ENCODE measurements around the gene ATP8A2.

ATP8A2 gene

DNA sequence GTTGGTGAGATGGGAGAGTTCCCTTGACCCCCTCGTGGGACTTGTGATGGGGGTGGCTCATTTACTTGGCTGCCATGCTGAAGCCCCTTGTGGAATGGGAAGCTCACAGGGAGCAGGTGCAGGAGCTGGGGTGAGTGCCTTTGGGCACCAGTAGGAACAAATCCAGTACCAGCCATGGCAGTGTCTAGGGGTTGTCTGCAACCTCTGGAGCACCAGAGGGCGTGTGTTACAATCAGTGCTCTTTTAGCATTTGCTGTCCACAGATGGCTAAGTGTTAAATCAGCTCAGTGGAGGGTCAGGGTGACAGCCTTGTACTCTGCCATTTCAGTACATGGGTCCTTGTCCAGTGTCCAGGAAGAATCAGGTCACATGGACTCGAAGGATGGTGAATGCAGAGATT lies 75.6 kb downstream of the ATP8A2 start:
- TF ChIP-seq, protein P1, sequence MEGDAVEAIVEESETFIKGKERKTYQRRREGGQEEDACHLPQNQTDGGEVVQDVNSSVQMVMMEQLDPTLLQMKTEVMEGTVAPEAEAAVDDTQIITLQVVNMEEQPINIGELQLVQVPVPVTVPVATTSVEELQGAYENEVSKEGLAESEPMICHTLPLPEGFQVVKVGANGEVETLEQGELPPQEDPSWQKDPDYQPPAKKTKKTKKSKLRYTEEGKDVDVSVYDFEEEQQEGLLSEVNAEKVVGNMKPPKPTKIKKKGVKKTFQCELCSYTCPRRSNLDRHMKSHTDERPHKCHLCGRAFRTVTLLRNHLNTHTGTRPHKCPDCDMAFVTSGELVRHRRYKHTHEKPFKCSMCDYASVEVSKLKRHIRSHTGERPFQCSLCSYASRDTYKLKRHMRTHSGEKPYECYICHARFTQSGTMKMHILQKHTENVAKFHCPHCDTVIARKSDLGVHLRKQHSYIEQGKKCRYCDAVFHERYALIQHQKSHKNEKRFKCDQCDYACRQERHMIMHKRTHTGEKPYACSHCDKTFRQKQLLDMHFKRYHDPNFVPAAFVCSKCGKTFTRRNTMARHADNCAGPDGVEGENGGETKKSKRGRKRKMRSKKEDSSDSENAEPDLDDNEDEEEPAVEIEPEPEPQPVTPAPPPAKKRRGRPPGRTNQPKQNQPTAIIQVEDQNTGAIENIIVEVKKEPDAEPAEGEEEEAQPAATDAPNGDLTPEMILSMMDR (conservative IDR thresholded peaks at IDR 0.05; ENCODE audit: low read depth, low read length) = no peak
- no peak for DNase-seq (ENCODE audit: low read depth)
- H3K4me3 ChIP-seq (ENCODE audit: low read depth, low read length) = no peak overlapping the region

DNA sequence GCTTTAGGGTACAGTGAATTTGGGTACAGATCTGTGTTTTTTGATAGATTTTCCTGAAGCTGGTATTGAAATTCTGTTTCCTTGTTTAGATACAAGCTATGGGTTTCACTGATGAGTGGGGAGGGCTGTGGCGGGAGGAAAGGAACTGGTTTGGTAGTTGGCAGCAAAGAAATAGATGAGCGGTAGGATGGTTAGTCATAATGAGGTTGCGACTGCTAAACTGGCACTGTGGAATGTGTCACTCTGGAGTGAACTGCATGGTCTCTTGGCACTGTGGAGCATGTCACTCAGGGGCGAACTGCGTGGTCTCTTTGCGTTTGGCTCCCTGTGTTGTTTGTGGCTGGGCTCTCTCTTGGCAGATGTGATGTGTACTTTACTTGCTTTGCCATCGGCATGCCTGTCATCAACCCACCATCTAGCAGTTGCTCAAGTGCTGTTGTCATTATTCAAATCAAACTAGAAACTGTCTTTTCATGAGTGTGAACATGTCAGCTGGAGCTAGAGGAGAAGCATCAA lies 82.1 kb downstream of the ATP8A2 start:
- H3K4me3 ChIP-seq (ENCODE audit: low read depth, low read length) = no peak overlapping the region
- DNase-seq (ENCODE audit: low read depth) = no peak
- TF ChIP-seq, protein P1 (conservative IDR thresholded peaks at IDR 0.05; ENCODE audit: low read depth, low read length) = no peak

DNA sequence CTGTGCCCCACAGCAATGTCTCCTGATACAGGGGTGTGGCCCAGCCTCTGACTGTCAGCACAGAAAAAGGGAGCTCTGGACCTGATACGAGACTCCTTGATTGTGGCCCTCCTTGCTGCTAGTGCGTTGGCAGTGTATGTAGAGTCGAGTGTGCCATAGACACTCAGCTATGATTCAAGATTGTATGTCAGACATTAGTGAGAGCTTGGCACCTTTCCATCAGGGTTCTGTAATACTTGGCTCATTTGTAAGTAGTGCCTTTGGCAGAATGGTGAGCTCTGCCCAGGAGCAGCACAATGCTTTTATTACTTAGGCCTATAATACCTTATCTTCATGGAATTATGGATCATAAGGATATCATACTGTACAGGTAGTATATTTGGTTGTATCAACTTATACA lies 83.4 kb downstream of the ATP8A2 start:
- DNase-seq (ENCODE audit: low read depth) = no peak
- TF ChIP-seq, protein P1 (conservative IDR thresholded peaks at IDR 0.05; ENCODE audit: low read depth, low read length) = no peak
- H3K4me3 ChIP-seq (ENCODE audit: low read depth, low read length) = no peak overlapping the region

DNA sequence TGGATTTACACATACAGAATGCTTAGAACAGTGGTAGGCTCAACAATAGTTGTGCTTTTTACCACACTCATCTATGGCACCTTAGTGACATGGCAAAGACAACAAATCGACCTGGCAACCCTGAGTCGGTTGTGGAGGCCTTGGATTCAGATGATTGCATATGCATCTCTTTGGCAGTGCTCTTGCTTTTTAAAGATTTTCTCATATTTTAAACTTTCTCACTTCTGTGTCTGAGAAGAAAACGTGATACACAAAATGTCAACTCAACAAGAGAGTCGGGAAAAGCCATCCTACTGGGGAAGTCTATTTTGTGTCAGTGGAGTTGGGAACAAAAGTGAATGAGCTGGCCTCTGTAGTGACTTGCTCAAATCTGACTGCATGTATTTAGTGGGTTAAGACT lies 85.8 kb downstream of the ATP8A2 start:
- DNase-seq (ENCODE audit: low read depth) = no peak
- TF ChIP-seq, protein P1 (conservative IDR thresholded peaks at IDR 0.05; ENCODE audit: low read depth, low read length) = no peak
- no peak overlapping the region for H3K4me3 ChIP-seq (ENCODE audit: low read depth, low read length)

DNA sequence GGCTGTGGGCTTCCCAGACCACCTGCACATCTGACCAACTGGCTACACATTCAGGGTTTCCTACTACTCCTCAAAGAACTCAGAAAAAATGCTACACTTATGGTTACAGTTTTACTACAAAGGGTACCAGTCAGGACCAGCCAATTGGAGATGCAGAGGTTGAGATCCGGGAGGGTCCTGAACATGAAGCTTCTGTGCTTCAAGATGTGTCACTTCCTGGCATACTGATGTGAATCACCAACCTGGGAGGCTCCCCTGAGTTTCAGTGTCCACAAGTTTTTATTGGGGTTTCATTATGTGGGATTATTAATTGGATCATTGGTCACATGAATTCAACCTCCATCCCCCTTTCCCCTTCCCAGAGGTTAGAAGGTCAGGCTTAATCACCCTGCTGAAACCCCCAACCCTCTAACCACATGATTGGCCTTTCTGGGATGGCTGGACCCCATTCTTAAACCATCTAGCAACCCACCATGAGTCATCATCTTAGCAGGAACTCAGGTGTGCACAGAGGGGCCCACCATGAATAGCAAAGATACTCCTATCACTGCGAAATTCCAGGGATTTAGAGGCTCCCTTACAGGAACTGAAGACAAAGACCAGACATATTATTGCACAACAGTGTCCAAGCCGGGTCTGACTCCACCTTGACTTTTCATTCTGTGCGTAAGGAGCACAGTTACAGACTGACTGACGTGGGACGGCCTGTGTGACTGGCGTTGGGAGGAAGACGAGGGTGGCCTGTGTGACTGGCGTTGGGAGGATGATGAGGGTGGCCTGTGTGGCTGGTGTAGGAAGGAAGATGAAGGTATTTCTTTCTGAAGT lies 90.7 kb downstream of the ATP8A2 start:
- DNase-seq (ENCODE audit: low read depth) = peak; percentile 17
- TF ChIP-seq, protein P1 (conservative IDR thresholded peaks at IDR 0.05; ENCODE audit: low read depth, low read length) = no peak
- H3K4me3 ChIP-seq (ENCODE audit: low read depth, low read length) = no peak overlapping the region

DNA sequence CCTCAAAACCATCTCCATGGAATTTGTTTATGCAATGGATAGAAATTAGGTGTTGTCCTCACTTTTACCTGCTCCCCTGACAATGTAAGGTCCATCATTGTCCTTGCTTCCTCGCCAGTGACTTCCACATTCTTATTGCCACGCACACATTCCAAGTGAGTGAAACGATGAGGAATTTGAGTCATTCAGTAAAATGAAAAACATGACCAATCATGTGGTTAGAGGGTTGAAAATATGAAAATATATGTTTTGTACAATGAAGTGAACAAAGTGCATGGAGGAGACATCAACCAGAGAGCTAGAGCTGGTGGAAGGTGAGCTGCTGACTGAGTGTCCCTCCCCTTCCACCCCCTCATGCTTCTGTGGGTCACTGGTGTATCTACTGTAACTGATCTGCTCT lies 91.7 kb downstream of the ATP8A2 start:
- DNase-seq (ENCODE audit: low read depth) = peak; percentile 43
- no peak overlapping the region for H3K4me3 ChIP-seq (ENCODE audit: low read depth, low read length)
- TF ChIP-seq, protein P1 (conservative IDR thresholded peaks at IDR 0.05; ENCODE audit: low read depth, low read length) = no peak

DNA sequence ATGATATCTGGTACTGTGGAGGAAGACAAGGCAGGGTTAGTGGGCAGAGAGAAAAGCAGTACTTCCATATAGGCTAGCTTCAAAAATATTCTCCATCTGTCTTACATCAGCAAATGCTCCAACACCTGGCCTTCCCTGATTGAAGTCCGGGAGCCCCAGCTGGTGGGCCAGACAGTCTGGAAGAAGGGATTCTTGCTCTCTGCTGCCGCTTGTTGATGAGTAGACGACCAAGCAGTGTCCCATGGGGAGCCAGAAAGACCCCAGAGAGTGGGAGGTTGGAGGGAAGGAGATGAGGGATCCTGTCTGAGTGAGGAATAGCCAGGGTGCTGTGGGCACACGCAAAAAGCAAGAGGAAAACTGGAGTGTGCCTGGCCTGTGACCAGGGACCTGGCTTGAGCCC lies 95.1 kb downstream of the ATP8A2 start:
- no peak overlapping the region for H3K4me3 ChIP-seq (ENCODE audit: low read depth, low read length)
- TF ChIP-seq, protein P1 (conservative IDR thresholded peaks at IDR 0.05; ENCODE audit: low read depth, low read length) = no peak
- no peak for DNase-seq (ENCODE audit: low read depth)

All from choroid plexus epithelial cell (primary cell).